ENCODE data around the gene AMH.

- TF ChIP-seq POLR2A (IDR thresholded peaks at IDR 0.05) (no peak), CTCF (IDR thresholded peaks at IDR 0.05) (peak in 2 of 4 donors; percentile 9)
Observed at GRCh38 chr19:2231621-2232221, 17.4 kb upstream of the AMH start.

Measured in right lobe of liver (tissue), 4 donors.